CD4-positive, alpha-beta T cell treated with Interleukin-2 at 100 ng/mL for 4 hours (primary cell): Measurements from ENCODE around the gene CIB4.
"Not testable (repeated sequence)": the region's sequence is repeated elsewhere in the genome, so short reads cannot be mapped to it uniquely, and the experiment has no call there.

Experiments
- DNase-seq: peaks from one replicate; pipeline ENCODE4 v3.0.0-alpha.2; 2020; ENCODE audit warnings: low spot score

CIB4 gene

DNA sequence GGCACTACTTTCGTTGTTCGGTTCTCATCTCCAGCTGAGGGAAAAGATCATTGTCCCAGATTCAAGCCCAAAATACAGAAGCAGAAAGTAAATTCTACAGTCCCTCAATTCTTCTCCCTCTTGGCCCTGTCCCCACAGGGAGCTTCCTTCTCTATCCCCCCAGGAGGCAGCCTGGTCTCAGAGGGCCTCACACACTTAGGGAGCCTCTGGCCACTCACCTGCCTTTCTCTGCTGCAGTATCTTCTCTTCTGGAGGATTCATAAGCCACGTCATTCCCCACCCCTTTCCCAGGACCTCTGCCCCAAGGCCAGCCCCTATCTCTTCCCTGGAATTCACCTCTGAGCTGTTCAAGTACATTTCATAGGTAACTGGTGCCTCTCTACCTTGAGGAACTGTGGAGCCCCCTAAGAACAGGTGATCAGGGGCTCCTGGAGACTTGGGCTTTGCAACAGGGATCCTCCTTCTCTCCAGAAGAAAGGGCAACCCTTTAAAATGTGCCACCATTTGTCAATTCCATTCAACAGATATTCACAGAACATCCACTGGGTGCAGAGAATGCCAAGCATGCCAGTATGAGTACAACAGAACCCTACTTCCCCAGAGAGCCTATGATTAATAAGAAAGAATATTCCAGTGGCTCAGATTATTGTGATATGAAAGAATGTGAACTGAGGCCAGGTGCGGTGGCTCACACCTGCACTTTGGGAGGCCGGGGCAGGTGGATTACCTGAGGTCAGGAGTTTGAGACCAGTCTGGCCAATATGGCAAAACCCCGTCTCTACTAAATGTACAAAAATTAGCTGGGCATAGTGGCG, 72.9 kb downstream of the CIB4 start:
- DNase-seq, result no peak

DNA sequence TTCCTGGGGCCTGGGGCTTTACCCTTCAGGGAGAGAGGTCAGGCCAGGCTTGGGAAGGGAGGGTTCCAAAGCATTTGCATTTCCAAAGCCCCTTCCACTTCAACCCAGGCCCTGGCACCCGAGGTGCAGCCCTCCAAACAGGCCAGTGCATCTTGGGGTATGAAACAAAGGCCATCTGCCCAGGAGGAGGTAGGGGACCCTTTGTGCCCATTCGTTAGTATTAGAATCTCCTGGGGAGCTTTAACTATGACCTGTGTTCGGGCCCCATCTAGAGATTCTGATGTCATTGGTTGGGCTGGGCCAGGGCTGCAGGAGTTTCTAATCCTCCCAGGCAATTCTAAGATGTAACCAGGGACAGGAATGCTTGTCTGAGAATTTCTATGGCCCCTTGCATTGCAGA, 73.6 kb downstream of the CIB4 start:
- DNase-seq, result no peak

DNA sequence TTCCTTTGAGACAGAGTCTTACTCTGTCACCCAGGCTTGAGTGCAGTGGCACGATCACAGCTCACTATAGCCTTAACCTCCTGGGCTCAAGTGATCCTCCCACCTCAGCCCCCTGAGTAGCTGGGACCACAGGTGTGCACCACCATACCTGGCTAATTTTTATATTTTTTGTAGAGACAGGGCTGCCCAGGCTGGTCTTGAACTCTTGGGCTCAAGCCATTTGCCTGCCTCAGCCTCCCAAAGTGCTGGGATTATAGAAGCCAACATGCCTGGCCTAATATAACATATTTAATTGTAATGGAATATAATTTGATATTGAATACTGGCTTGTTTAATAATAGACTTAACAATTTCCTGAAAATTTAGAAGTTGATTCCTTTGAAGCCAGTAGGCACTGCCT, 74.4 kb downstream of the CIB4 start:
- DNase-seq, result not testable (repeated sequence)

DNA sequence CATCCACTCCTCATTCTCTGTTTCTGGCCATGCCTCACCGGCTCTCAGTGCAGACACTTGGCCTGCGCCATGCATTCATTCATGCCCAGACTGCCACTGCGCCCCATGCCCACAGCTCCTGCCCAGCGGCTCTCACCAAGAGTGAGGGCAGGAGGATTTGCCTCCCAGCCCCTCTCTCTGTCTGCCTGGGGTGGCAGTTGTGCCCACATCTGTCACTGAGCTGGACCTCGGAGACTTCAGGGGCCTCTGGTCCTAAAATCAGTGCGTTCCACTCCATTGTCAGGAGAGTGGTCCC, 75.1 kb downstream of the CIB4 start:
- no peak for DNase-seq

DNA sequence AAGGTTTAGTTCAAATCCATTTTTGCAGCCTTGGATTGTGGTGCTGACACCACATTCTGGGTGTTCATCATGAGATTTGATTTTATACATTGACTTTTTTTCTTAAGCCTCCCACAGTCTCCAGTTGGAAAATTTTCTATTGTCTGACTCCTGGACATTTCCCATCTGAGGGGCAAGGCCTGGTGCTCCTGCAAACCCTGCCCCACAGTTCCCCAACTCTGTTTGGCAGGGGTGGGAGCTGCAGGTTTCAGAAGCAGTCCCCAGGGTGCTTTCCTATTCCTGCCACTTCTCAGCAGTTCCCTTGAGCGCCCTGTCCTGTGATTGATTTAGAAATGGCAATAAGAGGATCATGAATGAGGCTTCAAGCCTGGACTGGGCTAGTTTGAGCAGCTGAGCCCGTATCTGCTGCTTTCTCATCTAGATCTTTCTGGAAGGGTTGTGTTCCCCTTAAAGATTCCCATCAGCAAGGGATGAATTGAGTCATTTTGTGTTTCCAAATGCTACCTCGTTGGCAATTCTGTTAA, 77.0 kb downstream of the CIB4 start:
- DNase-seq, result no peak

DNA sequence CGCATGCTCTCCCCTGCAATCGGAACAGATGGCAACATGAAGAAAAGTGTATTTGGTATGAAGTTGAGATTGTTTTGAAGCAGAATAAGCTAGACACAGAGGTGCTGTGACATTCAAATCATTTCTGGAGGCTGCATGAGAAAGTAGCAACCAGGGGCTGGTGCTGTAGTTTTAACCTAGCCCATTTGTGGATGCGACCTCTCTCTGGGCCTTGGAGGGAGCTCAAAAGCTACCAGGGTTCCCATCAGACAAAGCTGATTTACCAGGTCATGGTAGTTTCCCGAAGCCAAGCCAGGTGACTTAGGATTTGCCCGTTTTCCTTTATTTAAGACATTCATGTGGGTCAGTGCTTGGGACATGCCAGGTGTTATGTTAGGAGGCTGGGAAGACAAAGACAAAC, 77.5 kb downstream of the CIB4 start:
- no peak for DNase-seq

DNA sequence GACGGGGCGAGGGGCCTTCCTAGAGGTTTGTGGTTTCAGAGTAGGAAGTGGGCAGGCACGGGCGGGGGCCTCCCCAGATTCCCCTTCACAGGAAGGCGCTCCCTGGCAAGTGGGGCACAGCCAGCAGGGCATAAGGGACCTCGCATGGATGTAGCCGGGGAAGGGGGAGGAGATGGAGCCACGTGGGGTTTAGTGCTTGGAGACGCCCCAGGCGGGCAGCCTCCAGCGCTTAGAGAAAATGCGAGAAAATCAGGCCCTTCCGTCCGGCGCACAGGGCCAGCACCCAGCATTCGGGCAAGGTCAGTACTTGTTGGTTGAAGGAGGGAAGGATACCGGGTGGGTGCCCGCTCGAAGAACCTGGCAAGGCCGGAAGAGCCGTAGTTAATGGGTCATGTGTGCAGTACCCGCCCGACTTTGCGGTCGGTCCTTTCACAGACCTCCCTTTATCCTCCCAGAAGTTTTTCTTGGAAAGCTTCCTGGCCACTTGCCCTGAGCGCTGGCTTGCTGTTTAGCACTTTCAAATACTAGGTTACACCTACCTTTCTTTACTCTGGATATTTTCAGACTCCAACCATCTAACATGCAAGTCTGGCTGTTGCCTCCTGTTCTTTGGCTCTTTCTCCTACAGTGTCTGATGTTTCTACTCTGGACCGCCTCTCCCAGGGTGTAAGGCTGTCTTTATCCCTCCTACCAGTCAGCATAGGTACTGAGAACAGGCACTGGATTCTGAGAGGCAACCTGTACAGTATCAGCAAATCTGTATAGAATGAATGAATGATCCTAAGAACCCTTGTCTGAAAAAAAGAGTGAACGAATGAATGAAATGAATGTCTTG, 78.1 kb downstream of the CIB4 start:
- DNase-seq, result no peak

DNA sequence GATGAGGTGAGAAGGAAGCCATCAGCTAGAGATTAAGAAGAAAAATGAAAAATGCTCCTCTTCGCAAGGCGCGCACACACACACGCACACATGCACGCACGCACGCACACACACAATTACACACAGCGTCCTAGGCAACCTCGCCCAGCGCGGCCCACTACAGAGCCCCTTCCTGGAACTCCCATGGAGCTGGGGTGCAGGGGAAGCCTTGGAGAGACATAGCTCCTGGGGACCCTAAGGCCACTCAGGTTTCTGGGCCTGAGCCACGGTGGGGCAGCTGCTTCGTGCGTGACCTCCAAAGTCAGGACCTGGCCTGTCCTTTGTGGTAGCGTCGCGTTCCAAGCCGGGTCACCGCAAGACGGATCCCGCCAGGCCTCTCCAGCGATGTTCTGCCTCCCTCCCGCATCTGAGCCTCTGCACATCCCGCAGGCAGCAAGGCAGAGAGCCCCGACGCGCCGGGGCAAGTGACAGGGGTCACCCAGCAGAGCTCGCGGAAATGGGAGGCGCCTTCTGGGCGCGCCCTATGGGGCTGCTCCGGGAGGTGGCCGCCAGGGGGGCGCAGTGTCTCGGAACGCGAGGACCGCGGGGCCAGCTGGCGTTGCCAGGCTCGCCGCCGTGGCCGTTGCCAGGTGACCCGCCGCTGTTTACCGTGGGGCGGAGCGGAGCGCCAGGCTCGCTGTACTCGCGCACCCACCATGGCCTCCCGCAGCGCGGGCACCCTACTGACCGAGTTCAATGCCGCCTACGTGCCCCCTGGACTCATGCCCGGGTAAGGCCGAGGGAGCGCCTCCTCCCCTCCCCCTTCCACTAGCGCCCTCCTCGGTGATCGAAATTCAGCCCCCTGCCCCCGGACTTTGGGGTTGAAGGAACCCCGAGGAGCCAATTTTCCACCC, 79.0 kb downstream of the CIB4 start:
- DNase-seq, result no peak

DNA sequence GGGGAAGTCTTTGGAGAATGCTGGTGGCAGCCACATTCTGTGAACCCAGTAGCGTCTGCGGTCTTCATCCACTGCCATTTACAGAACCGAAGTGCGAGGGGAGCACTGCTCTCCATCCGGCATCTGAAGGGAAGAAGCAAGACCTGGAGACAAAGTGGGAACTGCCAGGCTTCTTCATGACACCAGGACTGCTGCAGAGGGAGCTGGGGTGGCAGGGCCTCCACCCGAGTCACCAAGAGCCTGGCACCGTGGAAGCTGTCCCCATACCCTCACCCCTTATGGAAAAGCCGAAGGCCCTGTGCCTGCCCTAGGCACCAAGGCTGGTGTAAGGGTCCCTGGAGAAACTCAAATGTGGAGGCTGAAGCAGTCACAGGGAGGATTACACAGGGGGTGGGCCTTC, 79.8 kb downstream of the CIB4 start:
- no peak for DNase-seq

DNA sequence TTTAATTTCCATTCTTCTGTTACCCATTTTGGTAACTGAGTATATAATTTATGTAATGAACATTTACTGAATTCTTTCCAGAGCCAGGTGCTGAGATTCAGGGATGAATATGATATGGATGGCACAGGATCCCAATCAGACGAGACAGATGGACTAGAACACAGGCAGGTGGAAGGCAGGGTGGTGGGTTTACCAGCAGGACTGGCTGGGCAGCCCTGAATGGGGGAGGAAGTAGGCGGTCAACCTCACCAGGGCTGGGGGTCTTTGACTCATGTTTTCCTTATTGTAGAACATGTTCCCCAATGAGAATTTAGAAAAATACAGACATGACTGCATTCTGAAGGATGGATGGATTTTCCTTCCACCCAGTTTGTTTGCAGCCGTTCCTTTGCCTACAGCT, 80.3 kb downstream of the CIB4 start:
- DNase-seq, result no peak

DNA sequence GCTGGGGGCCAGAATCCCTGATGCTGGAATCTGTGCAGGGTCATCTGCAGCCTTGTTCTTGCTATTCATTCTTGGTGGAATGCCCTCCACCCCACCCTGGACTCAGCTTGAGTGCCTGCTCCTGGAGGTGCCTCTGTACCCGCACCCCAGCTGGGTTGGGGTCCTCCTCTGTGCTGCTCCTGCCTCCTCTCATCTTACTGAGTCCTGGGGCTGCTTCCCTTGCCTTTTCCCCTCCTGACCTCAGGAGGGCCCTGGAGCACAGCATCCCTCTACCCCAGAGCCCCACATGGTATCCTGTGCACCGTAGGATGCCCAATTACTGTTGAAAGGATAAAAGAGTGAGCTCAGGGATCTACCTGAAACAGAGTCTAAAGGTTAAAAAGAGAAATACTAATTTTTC, 81.6 kb downstream of the CIB4 start:
- DNase-seq, result no peak

DNA sequence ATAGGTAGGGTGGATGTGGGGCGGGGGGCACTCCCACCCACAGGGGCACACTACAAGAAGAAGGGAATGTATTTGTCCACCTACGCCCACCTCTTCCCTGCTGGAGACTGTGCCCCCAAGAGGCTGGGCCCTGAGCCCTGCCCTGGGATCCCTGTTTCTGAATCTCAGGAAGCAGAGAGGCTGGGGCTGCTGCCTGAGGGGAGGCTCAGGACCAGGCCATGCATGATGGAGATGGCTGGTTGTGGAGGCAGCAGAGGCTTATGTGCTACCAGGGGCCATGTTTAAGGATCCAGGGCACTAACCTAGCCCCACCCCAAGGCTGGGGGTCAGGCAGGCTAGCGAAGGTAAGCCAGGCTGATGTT, 82.1 kb downstream of the CIB4 start:
- no peak for DNase-seq

DNA sequence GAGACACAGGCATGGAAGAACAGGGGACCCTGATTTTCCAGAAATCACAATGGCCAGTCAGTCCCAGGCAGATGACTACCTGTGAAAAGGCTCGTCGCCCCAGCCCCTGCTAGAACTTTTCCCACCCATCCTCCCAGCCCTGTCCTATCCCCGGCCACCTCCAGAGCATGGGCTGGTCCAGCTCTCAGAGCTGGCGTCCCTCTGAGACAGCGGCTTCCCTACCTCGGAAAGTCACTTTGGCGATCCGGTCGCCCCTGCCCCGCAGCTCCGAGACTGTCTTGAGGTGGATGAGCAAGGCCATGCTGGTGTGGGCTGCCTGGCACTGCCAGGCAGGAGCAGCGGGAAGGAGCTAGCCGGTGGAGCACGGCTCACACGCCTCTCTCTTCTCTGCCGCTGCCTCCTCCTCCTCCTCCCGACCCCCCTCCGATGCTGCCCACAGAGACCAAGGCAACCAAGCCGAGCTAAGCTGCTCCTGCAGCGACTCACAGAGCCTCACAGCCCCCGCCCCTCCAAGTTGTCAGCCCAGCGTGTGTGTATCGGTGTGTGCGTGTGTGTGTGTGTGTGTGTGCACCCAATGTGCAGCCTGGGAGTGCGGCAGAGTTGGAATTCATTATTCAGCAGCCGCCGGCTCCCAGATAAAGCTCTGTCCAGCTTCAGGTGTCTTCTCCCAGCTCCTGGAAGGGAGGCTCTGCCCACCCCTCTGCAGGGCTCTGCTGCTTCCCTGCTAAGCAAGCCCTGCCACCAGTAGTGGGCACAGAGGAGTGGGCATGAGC, 82.7 kb downstream of the CIB4 start:
- no peak for DNase-seq

DNA sequence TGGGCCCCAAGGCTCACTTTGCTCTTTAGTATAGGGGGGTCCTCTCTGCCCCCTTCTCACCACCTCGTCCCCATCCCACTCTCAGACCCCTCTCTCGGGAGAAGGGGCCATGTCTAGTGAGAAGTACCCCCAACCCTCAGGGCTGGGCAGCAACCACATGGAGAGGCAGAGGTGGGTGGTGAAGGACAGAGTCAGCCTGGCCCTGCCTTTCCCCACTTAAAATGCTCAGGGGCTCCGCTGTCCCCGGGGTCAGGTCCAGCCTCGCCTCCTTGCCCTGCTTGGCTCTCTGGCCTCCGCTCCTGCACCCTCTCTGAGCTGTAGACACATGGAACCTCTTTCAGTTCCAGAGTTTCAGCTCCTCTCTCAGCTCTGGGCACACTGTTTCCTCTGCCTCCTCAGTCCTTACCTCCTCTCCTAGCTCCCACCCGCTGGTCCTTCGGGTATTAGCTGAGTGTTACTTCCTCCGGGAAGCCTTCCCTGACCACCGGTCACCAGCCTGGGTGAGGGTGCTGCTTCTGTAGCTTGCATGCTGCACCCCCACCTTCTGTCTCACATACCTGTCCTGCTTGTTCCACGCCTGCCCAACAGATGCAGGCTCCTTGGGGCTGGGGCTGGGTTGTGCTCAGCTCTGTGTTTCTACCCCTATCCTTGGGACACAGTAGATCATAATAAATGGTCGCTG, 83.8 kb downstream of the CIB4 start:
- DNase-seq, result no peak

DNA sequence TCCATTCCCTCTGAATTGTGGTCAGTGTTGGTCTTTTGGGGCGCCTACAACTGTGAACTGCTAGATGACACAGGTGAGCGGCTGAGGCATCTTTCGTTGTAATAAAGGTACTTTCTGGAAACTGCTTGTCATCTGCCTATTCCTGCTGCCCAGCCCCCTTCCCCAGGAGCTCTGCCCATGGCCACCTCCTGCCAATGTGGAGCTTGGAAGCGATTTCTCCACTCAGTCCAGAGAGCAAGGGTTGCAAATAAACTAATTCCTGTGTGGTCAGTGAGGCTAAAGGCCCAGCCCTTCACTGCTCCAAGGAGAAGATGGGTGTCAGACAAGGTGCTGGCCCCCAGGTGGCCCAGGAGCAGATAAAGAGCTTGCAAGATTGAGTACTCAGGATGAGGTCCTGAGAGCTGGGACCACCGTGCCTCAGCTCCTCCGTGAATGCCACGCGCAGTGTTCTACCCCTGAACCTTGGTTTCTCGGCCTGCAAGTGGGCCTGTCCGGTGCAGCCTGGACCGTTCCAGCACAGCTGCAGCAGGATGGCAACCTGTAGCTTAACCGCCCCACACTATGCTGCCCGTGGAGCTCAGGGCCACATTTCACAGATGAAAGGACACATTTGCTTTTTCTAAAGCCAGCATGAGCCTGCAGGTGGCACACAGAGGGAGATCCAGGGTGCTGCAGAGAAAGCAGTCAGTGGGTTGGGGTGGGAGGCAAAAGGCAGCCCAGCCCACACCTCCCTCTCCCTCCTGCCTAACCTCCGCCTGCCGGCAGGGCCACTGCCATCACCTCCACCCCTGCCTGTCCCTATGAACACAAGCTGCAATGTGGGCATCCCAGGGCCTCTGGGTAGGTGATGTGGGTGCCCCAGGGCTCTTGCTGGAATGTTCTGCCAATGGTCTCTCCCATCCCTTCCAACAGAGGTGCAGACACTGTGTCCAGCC, 84.6 kb downstream of the CIB4 start:
- DNase-seq, result no peak

DNA sequence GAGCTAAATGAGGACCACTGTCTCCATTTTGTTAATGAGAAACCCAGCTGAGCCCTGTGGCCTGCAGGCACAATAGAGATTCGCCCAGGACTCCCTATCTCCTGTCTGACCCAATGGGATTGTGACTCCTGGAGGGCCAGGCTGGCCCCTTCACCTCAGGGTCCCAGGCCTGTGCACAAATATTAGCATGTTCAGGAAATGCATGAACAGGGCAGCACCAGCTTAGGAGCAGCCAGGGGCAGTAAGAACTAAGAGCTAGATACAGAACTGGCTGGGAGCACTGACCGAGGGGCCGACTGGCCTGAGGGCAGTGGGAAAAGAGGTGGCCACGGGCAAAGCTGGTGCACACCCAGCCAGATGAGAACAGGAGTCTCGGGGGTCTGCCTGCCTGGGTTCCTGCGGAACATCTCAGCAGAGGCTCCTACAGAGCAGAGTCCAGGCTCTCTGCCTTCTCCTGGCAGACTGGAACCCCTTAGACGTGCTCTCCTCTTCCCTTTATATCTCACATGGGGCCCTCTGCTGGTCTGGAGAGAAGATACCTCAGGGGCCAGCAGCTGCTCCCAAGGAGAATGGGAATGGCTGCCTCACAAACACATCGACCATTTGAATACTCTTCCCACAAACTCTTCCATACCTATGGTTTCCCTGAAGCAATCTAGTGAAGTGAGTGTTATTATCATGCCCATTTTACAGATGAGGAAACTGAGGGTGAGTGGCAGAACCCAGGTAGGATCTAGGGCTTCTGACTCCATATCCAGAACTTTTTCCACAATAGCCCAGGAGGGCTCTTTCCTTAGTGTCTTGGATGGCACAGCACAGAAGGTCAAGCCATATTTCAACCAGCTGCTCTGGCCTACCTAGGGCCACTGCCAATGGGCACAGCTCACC, 85.7 kb downstream of the CIB4 start:
- no peak for DNase-seq

DNA sequence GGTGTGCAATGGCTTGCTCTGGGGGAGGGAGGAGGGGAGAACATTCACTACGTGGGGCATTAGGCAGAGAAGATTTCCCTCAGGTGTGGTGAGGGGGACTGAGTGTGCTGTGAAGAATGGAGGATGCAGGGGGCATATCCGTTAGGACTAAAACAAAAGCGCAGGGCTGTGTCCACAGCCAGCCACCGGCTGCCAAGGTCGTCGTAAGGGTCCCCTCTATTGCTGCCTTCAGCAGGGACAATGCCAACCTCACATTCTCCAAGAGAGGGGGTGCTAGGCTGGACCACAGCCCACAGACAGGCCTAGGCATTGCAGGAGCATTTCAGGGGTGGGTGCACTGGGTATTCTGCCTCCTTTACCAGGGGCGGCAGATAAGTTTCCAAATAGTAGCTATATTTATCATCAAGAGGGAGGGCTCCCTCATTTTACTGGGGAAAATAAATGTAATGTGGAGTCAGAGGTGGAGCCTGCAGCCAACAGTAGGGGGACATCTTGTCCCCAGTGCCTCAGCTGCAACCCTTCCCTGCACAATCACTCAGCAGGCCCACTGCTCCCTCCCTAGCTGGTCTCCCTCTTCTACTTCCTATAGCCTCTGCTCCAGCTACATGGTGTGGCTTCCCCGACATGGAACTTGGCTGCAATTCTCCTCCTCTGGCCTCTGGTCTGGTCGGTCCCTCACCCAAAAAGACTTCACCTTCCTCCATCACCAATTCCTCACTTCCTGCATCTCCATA, 88.4 kb downstream of the CIB4 start:
- DNase-seq, result no peak

DNA sequence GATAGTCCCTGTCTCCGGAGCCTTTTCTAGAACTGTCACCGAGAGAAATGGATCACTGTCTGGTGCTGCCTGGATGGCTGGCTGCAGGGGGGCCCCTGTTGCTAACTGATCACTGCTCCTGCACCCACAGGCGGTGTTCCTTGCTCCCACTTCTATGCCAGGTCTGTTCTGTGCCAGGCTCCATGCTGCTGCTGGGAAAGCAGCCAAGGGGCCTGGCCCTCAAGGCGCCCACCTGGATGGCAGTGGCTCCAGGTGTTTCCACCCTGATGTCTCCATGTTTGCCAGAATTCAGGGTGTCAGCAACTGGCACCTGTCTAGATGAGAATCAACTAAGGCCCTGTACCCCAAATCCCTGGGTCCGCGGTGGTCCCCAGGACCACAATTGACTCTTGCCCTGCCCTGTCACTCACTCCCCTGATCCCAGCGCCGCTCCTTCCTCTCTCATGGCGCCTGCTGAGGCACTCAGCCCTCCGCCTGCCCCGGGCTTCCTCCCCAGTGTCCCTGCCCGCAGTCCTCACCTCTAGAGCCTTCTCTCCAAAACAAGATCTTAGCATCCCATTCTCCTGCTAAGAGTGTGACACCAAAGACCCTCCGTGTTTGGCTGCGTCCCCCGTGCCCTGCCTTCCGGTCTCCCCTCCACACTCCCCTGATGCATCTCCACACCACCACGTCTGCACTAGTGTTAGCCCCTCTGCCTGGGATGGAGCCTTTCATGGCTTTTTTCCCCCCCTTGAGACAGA, 90.7 kb downstream of the CIB4 start:
- no peak for DNase-seq
